HG03159 (cell line): ENCODE results near the gene SSH2.

ENCODE experiments used
- ATAC-seq: cut with Tn5 transposase; IDR thresholded peaks from one replicate; pipeline ENCODE4 v1.9.1; 2021; ENCODE audit warnings: mild to moderate bottlenecking, moderate library complexity; ENCODE audit not compliant: unreplicated experiment

Gene SSH2

GRCh38 chr17:29642171-29642611 is 287.8 kb downstream of the SSH2 start:
- ATAC-seq: no peak

GRCh38 chr17:29640981-29641642 is 288.9 kb downstream of the SSH2 start:
- no peak for ATAC-seq

GRCh38 chr17:29640413-29640812 is 289.6 kb downstream of the SSH2 start:
- ATAC-seq: no peak

GRCh38 chr17:29633886-29634285 is 296.1 kb downstream of the SSH2 start:
- no peak for ATAC-seq

- no peak for ATAC-seq
Observed at GRCh38 chr17:29630630-29631193, 299.3 kb downstream of the SSH2 start.

GRCh38 chr17:29629839-29630238 is 300.2 kb downstream of the SSH2 start:
- no peak for ATAC-seq

GRCh38 chr17:29628644-29629043 is 301.4 kb downstream of the SSH2 start:
- ATAC-seq: no peak

GRCh38 chr17:29627951-29628350 is 302.1 kb downstream of the SSH2 start:
- ATAC-seq: no peak

- ATAC-seq: no peak
Observed at GRCh38 chr17:29625037-29625750, 304.8 kb downstream of the SSH2 start.

- no peak for ATAC-seq
Observed at GRCh38 chr17:29624586-29624985, 305.4 kb downstream of the SSH2 start.

GRCh38 chr17:29623283-29623647 is 306.8 kb downstream of the SSH2 start:
- no peak for ATAC-seq

- peak; percentile 55 for ATAC-seq
Observed at GRCh38 chr17:29622337-29623282, 307.4 kb downstream of the SSH2 start, which contains the start of gene CORO6. Gene CORO6, minus strand, starts transcription at chr17:29622912. Its CDS starts 1,491 bp downstream, at chr17:29621421.

GRCh38 chr17:29621751-29622194 is 308.3 kb downstream of the SSH2 start:
- no peak for ATAC-seq

- no peak for ATAC-seq
Observed at GRCh38 chr17:29620779-29621500, 309.1 kb downstream of the SSH2 start.

- no peak for ATAC-seq
Observed at GRCh38 chr17:29620271-29620670, 309.8 kb downstream of the SSH2 start.

- ATAC-seq: no peak
Observed at GRCh38 chr17:29619251-29619650, 310.8 kb downstream of the SSH2 start.

- ATAC-seq: no peak
Observed at GRCh38 chr17:29618272-29619065, 311.6 kb downstream of the SSH2 start.

GRCh38 chr17:29617481-29618271 is 312.4 kb downstream of the SSH2 start:
- ATAC-seq: peak; percentile 13

- peak; percentile 48 for ATAC-seq
Observed at GRCh38 chr17:29617125-29617480, 312.9 kb downstream of the SSH2 start.
